Ovary (tissue), 9 donors: ENCODE results near the gene C5orf15. TPM values are rescaled to one million over a fixed set of nuclear protein-coding genes. Genes with fewer than 3 reads are reported as not detected.
A peak's percentile ranks its signal among the peaks of the same experiment; 100 is the strongest.
"Not testable (repeated sequence)": the region's sequence is repeated elsewhere in the genome, so short reads cannot be mapped to it uniquely, and the experiment has no call there.

ENCODE experiments used
- DNase-seq, 5 donors: peaks; one replicate each; pipeline ENCODE4 v3.0.0-alpha.2; 2019 to 2020
- H3K27ac ChIP-seq, 2 donors: fragments of 200-600 bp; one replicate each; pipeline versions ENCODE4 v1.5.1 to v1.8.0; 2019 to 2022
- H3K27me3 ChIP-seq: fragments of 200-600 bp; one replicate; pipeline ENCODE4 v1.8.0; 2022
- H3K36me3 ChIP-seq: fragments of 200-600 bp; sonication (generic); one replicate; pipeline ENCODE4 v1.5.1; 2019
- H3K4me1 ChIP-seq: one replicate; pipeline ENCODE4 v1.8.1; 2013; ENCODE audit warnings: mild to moderate bottlenecking, moderate library complexity; ENCODE audit not compliant: insufficient read depth
- H3K4me3 ChIP-seq: fragments of 200-600 bp; sonication (generic); one replicate; pipeline ENCODE4 v1.5.1; 2017
- H3K9me3 ChIP-seq, 2 donors: fragments of 200-600 bp in 1 of 2; sonication (generic) in 1 of 2; one replicate each; pipeline versions ENCODE4 v1.5.1 to v1.8.1; 2013 to 2019; ENCODE audit warnings: mild to moderate bottlenecking in 1 of 2, moderate library complexity in 1 of 2
- CTCF ChIP-seq, 3 donors: fragments of 450-650 bp in 2 of 3; fragments of 200-600 bp in 1 of 3; IDR thresholded peaks; one replicate each; pipeline versions ENCODE4 v1.5.1 to v1.8.0; 2016 to 2022; ENCODE audit warnings: antibody characterized with exemption in 3 of 3, mild to moderate bottlenecking in 1 of 3
- EP300 ChIP-seq: sonication (generic); formaldehyde crosslinking; IDR thresholded peaks from one replicate; pipeline ENCODE4 v1.6.1; 2017; ENCODE audit warnings: antibody characterized with exemption
- POLR2A ChIP-seq: fragments of 450-650 bp; IDR thresholded peaks from one replicate; pipeline ENCODE4 v1.6.1; 2017; ENCODE audit warnings: antibody characterized with exemption, mild to moderate bottlenecking, moderate library complexity
- WGBS, 3 donors: extraction: QIAGEN DNeasy Blood & Tissue Kit in 1 of 3; methylation state at CpG; one replicate each; pipeline versions ENCODE4 v1.1.5 to v1.1.7; 2013 to 2017; 5-methylcytosine and 5-hydroxymethylcytosine counted together
- intact Hi-C, 4 donors: fragments of 100-400 bp; cut with DNase I; formaldehyde crosslinking; loops; one replicate each; pipeline versions ENCODE4 v1.11.0 to v1.15.1; 2022 to 2023
- polyA plus RNA-seq, 2 donors: library from polyadenylated mRNA; stranded (reverse); fragments of 200-250 nt in 1 of 2; fragments of 350-450 nt in 1 of 2; fragmentation: Illumina TruSeq in 1 of 2; extraction: RNeasy Lipid Tissue Mini Kit (QIAGEN cat#74804) in 1 of 2; gene quantifications; one replicate each; pipeline ENCODE4 v1.2.3, GENCODE V29; 2013 to 2014
- total RNA-seq, 7 donors: library from RNA; depleted of rRNA in 2 of 7; stranded (reverse); fragments of >200 nt in 2 of 7; fragmentation: NEBNext Ultra II Directional in 3 of 7; extraction: Animal tissue kit (Norgen Biotek cat#: 25700) in 3 of 7; gene quantifications; one replicate each; pipeline versions ENCODE4 v1.1.0 to v1.2.4, GENCODE V29; 2016 to 2023
- donor health status: DM: no; HTN: no; CAD: no; lungs with moderate emphysema.
- donor health status: DM: no; HTN: no; CAD: no.
- donor health status: Bipolar disorder and iron deficiency.
- donor health status: DM: yes; HTN: yes; CAD: no.
- donor health status: DM: no; HTN: no; CAD: no.
- donor health status: DM: yes; HTN: yes; CAD: no.

Gene C5orf15
- total and polyA plus RNA-seq, 9 donors: 26.9 to 102 (median 34.5) TPM

- DNase-seq: no peak
- Histone ChIP-seq H3K36me3 (no peaks in the 10 kb centered on the region), H3K27me3 (no peaks in the 10 kb centered on the region), H3K9me3 (no peaks in the 10 kb centered on the region), H3K4me1 (no peaks in the 10 kb centered on the region), H3K4me3 (no peak overlapping the region), H3K27ac (no peak overlapping the region)
- 88 to 89% (median 88%) methylated on average over 11 of the region's 11 CpGs for WGBS, 3 donors
- TF ChIP-seq EP300: no peak
- intact Hi-C loops: no loop called here
These were observed 8.8 kb downstream of the C5orf15 start for GRCh38 chr5:133959643-133960042.

- TF ChIP-seq EP300 (no peak), POLR2A (no peak), CTCF (IDR thresholded peaks at IDR 0.05) (no peak)
- no peaks in the 10 kb centered on the region for H3K36me3 ChIP-seq
- H3K4me3 ChIP-seq: no peak overlapping the region
- H3K27me3 ChIP-seq: no peaks in the 10 kb centered on the region
- no peak overlapping the region for H3K27ac ChIP-seq
- DNase-seq: no peak
- intact Hi-C loops: no loop called here
- peaks cover 3% of the 10 kb centered on the region for H3K4me1 ChIP-seq
- 80 to 93% (median 89%) methylated on average over 1 of the region's 1 CpG for WGBS, 3 donors
- H3K9me3 ChIP-seq: no peaks in the 10 kb centered on the region
These were observed 10.8 kb downstream of the C5orf15 start for GRCh38 chr5:133957591-133957990.

GRCh38 chr5:133957080-133957479 lies 11.3 kb downstream of the C5orf15 start:
- TF ChIP-seq CTCF (IDR thresholded peaks at IDR 0.05) (no peak), POLR2A (no peak), EP300 (no peak)
- Histone ChIP-seq H3K4me3 (no peak overlapping the region), H3K4me1 (peaks cover 4% of the 10 kb centered on the region), H3K27ac (no peak overlapping the region), H3K9me3 (no peaks in the 10 kb centered on the region), H3K36me3 (no peaks in the 10 kb centered on the region), H3K27me3 (no peaks in the 10 kb centered on the region)
- intact Hi-C loops: no loop called here
- WGBS, 3 donors: 69 to 88% (median 69%) methylated on average over 4 of the region's 4 CpGs
- DNase-seq: no peak

GRCh38 chr5:133956196-133956595 lies 12.2 kb downstream of the C5orf15 start:
- H3K27me3 ChIP-seq, H3K36me3 ChIP-seq, H3K4me3 ChIP-seq, H3K27ac ChIP-seq, H3K4me1 ChIP-seq, H3K9me3 ChIP-seq, intact Hi-C loops, DNase-seq: not testable (repeated sequence)
- 84 to 86% (median 85%) methylated on average over 1 of the region's 1 CpG for WGBS, 3 donors

- peaks cover 4% of the 10 kb centered on the region for H3K4me1 ChIP-seq
- 82 to 83% (median 82%) methylated on average over 10 of the region's 10 CpGs for WGBS, 3 donors
- intact Hi-C loops: no loop called here
- H3K4me3 ChIP-seq: no peak overlapping the region
- DNase-seq: no peak
- no peaks in the 10 kb centered on the region for H3K9me3 ChIP-seq
- no peaks in the 10 kb centered on the region for H3K27me3 ChIP-seq
- H3K27ac ChIP-seq: peak overlapping the region; percentile 29 to 41
- TF ChIP-seq CTCF (IDR thresholded peaks at IDR 0.05) (no peak), EP300 (no peak), POLR2A (no peak)
- H3K36me3 ChIP-seq: no peaks in the 10 kb centered on the region
These were observed 14.8 kb downstream of the C5orf15 start for GRCh38 chr5:133953568-133954145.
